ENCODE measurements around the gene SPDEF. TPM values are rescaled to one million over a fixed set of nuclear protein-coding genes. Genes with fewer than 3 reads are reported as not detected.

SPDEF gene
- total RNA-seq, 1 donor from 2014 or later = 0.11 TPM

GRCh38 chr6:34536251-34536958 is 19.7 kb downstream of the SPDEF start:
- no peak for TF ChIP-seq CTCF (IDR thresholded peaks at IDR 0.05)
- H3K27ac Mint-ChIP-seq = no peak overlapping the region
- H3K9me3 Mint-ChIP-seq = no peaks in the 10 kb centered on the region
- ChIA-PET POLR2A (no interaction called here), CTCF (interaction anchor here (1.3 kb wide), 1 partner anchor 73 kb away, joined by 3 read pairs; no protein-coding TSS in a partner anchor)
- no peaks in the 10 kb centered on the region for H3K36me3 Mint-ChIP-seq (ENCODE audit: low read depth)
- ATAC-seq (ENCODE audit: low read depth) (no peak), DNase-seq (no peak)
- no peaks in the 10 kb centered on the region for H3K4me1 Mint-ChIP-seq
- H3K27me3 Mint-ChIP-seq = no peaks in the 10 kb centered on the region
- intact Hi-C loops (cut with micrococcal nuclease) = no loop called here
- no peak overlapping the region for H3K4me3 Mint-ChIP-seq

- intact Hi-C loops (cut with micrococcal nuclease) = no loop called here
- CTCF ChIA-PET = interaction anchor here (1.3 kb wide), 1 partner anchor 73 kb away, joined by 3 read pairs; no protein-coding TSS in a partner anchor
- no peak overlapping the region for H3K27ac Mint-ChIP-seq
- DNase-seq = no peak
- POLR2A ChIA-PET = no interaction called here
- no peak for ATAC-seq (ENCODE audit: low read depth)
- H3K9me3 Mint-ChIP-seq = no peaks in the 10 kb centered on the region
- no peak for TF ChIP-seq CTCF (IDR thresholded peaks at IDR 0.05)
- no peaks in the 10 kb centered on the region for H3K4me1 Mint-ChIP-seq
- no peak overlapping the region for H3K4me3 Mint-ChIP-seq
- no peaks in the 10 kb centered on the region for H3K36me3 Mint-ChIP-seq (ENCODE audit: low read depth)
- no peaks in the 10 kb centered on the region for H3K27me3 Mint-ChIP-seq
Measured at GRCh38 chr6:34535646-34536045, 20.5 kb downstream of the SPDEF start.

GRCh38 chr6:34535199-34535598 is 20.9 kb downstream of the SPDEF start:
- ATAC-seq (ENCODE audit: low read depth) (no peak), DNase-seq (no peak)
- Mint-ChIP-seq H3K4me3 (no peak overlapping the region), H3K27me3 (no peaks in the 10 kb centered on the region), H3K9me3 (no peaks in the 10 kb centered on the region), H3K36me3 (ENCODE audit: low read depth) (no peaks in the 10 kb centered on the region), H3K27ac (no peak overlapping the region), H3K4me1 (no peaks in the 10 kb centered on the region)
- intact Hi-C loops (cut with micrococcal nuclease) = no loop called here
- TF ChIP-seq CTCF (IDR thresholded peaks at IDR 0.05) = no peak
- ChIA-PET CTCF (interaction anchor here (1.3 kb wide), 1 partner anchor 74 kb away, joined by 3 read pairs; no protein-coding TSS in a partner anchor), POLR2A (no interaction called here)

- Mint-ChIP-seq H3K27ac (no peak overlapping the region), H3K9me3 (no peaks in the 10 kb centered on the region), H3K4me3 (no peak overlapping the region), H3K4me1 (no peaks in the 10 kb centered on the region), H3K36me3 (ENCODE audit: low read depth) (no peaks in the 10 kb centered on the region), H3K27me3 (no peaks in the 10 kb centered on the region)
- no peak for TF ChIP-seq CTCF (IDR thresholded peaks at IDR 0.05)
- POLR2A ChIA-PET = no interaction called here
- intact Hi-C loops (cut with micrococcal nuclease) = no loop called here
- ATAC-seq (ENCODE audit: low read depth) (no peak), DNase-seq (no peak)
- CTCF ChIA-PET = no interaction called here
Measured at GRCh38 chr6:34534656-34535055, 21.5 kb downstream of the SPDEF start.

- intact Hi-C loops (cut with micrococcal nuclease) = no loop called here
- H3K4me1 Mint-ChIP-seq = no peaks in the 10 kb centered on the region
- ChIA-PET POLR2A (no interaction called here), CTCF (no interaction called here)
- TF ChIP-seq CTCF (IDR thresholded peaks at IDR 0.05) = no peak
- no peaks in the 10 kb centered on the region for H3K9me3 Mint-ChIP-seq
- H3K36me3 Mint-ChIP-seq (ENCODE audit: low read depth) = no peaks in the 10 kb centered on the region
- no peak for DNase-seq
- no peak overlapping the region for H3K27ac Mint-ChIP-seq
- no peak overlapping the region for H3K4me3 Mint-ChIP-seq
- no peak for ATAC-seq (ENCODE audit: low read depth)
- no peaks in the 10 kb centered on the region for H3K27me3 Mint-ChIP-seq
Measured at GRCh38 chr6:34534146-34534545, 22.0 kb downstream of the SPDEF start.

Data from activated B cell treated with CpG ODN at 0.5 μM for 24 hours (primary cell).